H1 (cell line): ENCODE results near the gene ADCK2. TPM values are rescaled to one million over a fixed set of nuclear protein-coding genes. Genes with fewer than 3 reads are reported as not detected.

Experiments used
- ASH2L ChIP-seq: fragments of 200-600, 300-600 bp; sonication (generic); IDR thresholded peaks from one replicate; pipeline ENCODE4 v1.7.1; 2017; ENCODE audit warnings: low read length
- BACH1 ChIP-seq: IDR thresholded peaks from 2 replicates; pipeline ENCODE4 v1.6.1; 2012; ENCODE audit warnings: low read length, improper control_type of control experiment
- CBX8 ChIP-seq: fragments of 300-800, 300-1000 bp; sonication (generic); IDR thresholded peaks from 2 replicates; pipeline ENCODE4 v1.7.1; 2016; ENCODE audit warnings: low read depth, low read length, borderline replicate concordance
- CHD7 ChIP-seq: fragments of 300-600 bp; sonication (generic); IDR thresholded peaks from 2 replicates; pipeline ENCODE4 v1.7.1; 2012; ENCODE audit warnings: low read length, moderate library complexity, mild to moderate bottlenecking, inconsistent platforms; ENCODE audit not compliant: insufficient replicate concordance
- MAFK ChIP-seq: IDR thresholded peaks from 2 replicates; pipeline ENCODE4 v1.6.1; 2012; ENCODE audit warnings: low read depth, mild to moderate bottlenecking, improper control_type of control experiment, low read length
- PHF8 ChIP-seq: fragments of 200-600 bp; sonication (generic); conservative IDR thresholded peaks from 2 replicates; pipeline ENCODE4 v1.7.1; 2012; ENCODE audit warnings: low read depth, mild to moderate bottlenecking, inconsistent platforms, low read length, moderate library complexity
- POLR2A ChIP-seq, 2 experiments: IDR thresholded peaks; 1 replicate in 1 of 2; 2 replicates in 1 of 2; pipeline ENCODE4 v1.6.1; 2011; ENCODE audit warnings: low read depth in 2 of 2, low read length in 2 of 2, mild to moderate bottlenecking in 2 of 2; ENCODE audit errors: control extremely low read depth in 1 of 2
- SIN3A ChIP-seq, 2 experiments: IDR thresholded peaks in 1 of 2; conservative IDR thresholded peaks in 1 of 2; 2 replicates each; pipeline ENCODE4 v1.6.1; 2011 to 2012; ENCODE audit warnings: low read length in 2 of 2, improper control_type of control experiment in 1 of 2, low read depth in 1 of 2, mild to moderate bottlenecking in 1 of 2
- USF2 ChIP-seq: IDR thresholded peaks from 2 replicates; pipeline ENCODE4 v1.6.1; 2011; ENCODE audit warnings: low read length, improper control_type of control experiment
- ZNF274 ChIP-seq: IDR thresholded peaks from 2 replicates; pipeline ENCODE4 v1.7.0; 2012; ENCODE audit warnings: low read length, borderline replicate concordance; ENCODE audit errors: extremely low read depth
- polyA plus RNA-seq, 7 experiments: library from polyadenylated mRNA; depleted of rRNA in 3 of 7; stranded (reverse) in 5 of 7; unstranded in 2 of 7; fragments of >200 nt in 5 of 7; fragments of 200-250 nt in 2 of 7; gene quantifications; 1 replicate in 5 of 7; 2 replicates in 1 of 7; 4 replicates in 1 of 7; pipeline versions ENCODE4 v1.2.1 to v1.2.3, GENCODE V29; 2011 to 2013; ENCODE audit warnings: missing spikeins in 2 of 7, mixed read lengths in 2 of 7
- total RNA-seq: library from RNA; stranded (reverse); fragmentation: NEBNext Ultra II Directional; extraction: Animal tissue kit (Norgen Biotek cat#: 25700); gene quantifications from 2 replicates; pipeline ENCODE4 v1.2.1, GENCODE V29; 2021

Gene ADCK2
- total and polyA plus RNA-seq, 2 of the 8 experiments (the other 6 are each of a cell fraction or from before 2014, with no cell fraction given) = 6.9 to 11.7 TPM

GRCh38 chr7:140650367-140650766 is 22.4 kb upstream of the ADCK2 start (continued):
- TF ChIP-seq CHD7 (no peak), CBX8 (no peak), MAFK (no peak), PHF8 (no peak), BACH1 (no peak), POLR2A (IDR thresholded peaks at IDR 0.05; ENCODE audit: control extremely low read depth in 1 of 2, low read depth in 2 of 2, low read length in 2 of 2) (no peak), ASH2L (no peak), ZNF274 (no peak), USF2 (no peak), SIN3A (conservative IDR thresholded peaks at IDR 0.05 in 1 of 2, IDR thresholded peaks at IDR 0.05 in 1 of 2; ENCODE audit: low read depth in 1 of 2, low read length in 2 of 2) (no peak)
